ENCODE results near the gene SPRY2. TPM values are rescaled to one million over a fixed set of nuclear protein-coding genes. Genes with fewer than 3 reads are reported as not detected.

The SPRY2 gene
- total RNA-seq, 1 experiment from 2014 or later = 7.2 TPM

GRCh38 chr13:80361883-80362327, 21.0 kb upstream of the SPRY2 start:
- Histone ChIP-seq H3K27ac (ENCODE audit: low read depth, low read length) (no peak overlapping the region), H2AFZ (ENCODE audit: low read depth, low read length, poor library complexity, severe bottlenecking) (peak overlapping the region; percentile 54), H3K9ac (ENCODE audit: low read length) (no peak overlapping the region), H3K4me1 (ENCODE audit: control insufficient read depth in 1 of 2, insufficient read depth in 2 of 2, low read length in 2 of 2) (no peaks in the 10 kb centered on the region; a peak in 1 of 4 replicates), H3K9me2 (ENCODE audit: insufficient read depth) (no peaks in the 10 kb centered on the region), H4K20me1 (ENCODE audit: insufficient read depth) (no peaks in the 10 kb centered on the region), H3K27me3 (ENCODE audit: insufficient read depth, low read length) (no peaks in the 10 kb centered on the region), H3K9me3 (ENCODE audit: control insufficient read depth in 1 of 2, insufficient read depth in 1 of 2, low read depth in 1 of 2, low read length in 2 of 2) (no peaks in the 10 kb centered on the region), H3K4me2 (ENCODE audit: low read length) (no peak overlapping the region), H3K36me3 (ENCODE audit: control insufficient read depth in 1 of 2, insufficient read depth in 2 of 2, low read length in 2 of 2) (no peaks in the 10 kb centered on the region), H3K4me3 (replicated peaks in 1 of 2; ENCODE audit: low read depth in 1 of 2, low read length in 2 of 2) (no peak overlapping the region), H3K79me2 (ENCODE audit: insufficient read depth, low read length) (no peaks in the 10 kb centered on the region)
- ATAC-seq (peak; percentile 81), DNase-seq (ENCODE audit: low read depth, low spot score) (no peak)
- ChIA-PET CTCF (no interaction called here), RAD21 (ENCODE audit: low non-redundant PET in 1 of 2, low total read pairs in 2 of 2, uncharacterized antibody in 2 of 2, unreplicated experiment in 2 of 2) (no interaction called here), POLR2A (no interaction called here)
- intact Hi-C loops (cut with micrococcal nuclease) = loop anchor here (5.0 kb wide), 1 partner anchor 685 kb away; no protein-coding TSS in a partner anchor
- BruUV-seq (replicated peaks) = no TSS peak
- no peak for TF ChIP-seq ZBTB33 (IDR thresholded peaks at IDR 0.05; ENCODE audit: extremely low read depth, insufficient replicate concordance, low read length)
- TF ChIP-seq, protein P1, sequence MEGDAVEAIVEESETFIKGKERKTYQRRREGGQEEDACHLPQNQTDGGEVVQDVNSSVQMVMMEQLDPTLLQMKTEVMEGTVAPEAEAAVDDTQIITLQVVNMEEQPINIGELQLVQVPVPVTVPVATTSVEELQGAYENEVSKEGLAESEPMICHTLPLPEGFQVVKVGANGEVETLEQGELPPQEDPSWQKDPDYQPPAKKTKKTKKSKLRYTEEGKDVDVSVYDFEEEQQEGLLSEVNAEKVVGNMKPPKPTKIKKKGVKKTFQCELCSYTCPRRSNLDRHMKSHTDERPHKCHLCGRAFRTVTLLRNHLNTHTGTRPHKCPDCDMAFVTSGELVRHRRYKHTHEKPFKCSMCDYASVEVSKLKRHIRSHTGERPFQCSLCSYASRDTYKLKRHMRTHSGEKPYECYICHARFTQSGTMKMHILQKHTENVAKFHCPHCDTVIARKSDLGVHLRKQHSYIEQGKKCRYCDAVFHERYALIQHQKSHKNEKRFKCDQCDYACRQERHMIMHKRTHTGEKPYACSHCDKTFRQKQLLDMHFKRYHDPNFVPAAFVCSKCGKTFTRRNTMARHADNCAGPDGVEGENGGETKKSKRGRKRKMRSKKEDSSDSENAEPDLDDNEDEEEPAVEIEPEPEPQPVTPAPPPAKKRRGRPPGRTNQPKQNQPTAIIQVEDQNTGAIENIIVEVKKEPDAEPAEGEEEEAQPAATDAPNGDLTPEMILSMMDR (IDR thresholded peaks at IDR 0.05 in 2 of 3, conservative IDR thresholded peaks at IDR 0.05 in 1 of 3; ENCODE audit: borderline replicate concordance in 1 of 3, insufficient read depth in 1 of 3, low read depth in 2 of 3, low read length in 2 of 3) = peak in 1 of 3 experiments; percentile 10; a peak in 1 of 6 replicates
- TF ChIP-seq SRF (IDR thresholded peaks at IDR 0.05; ENCODE audit: low read depth) = no peak

DNA sequence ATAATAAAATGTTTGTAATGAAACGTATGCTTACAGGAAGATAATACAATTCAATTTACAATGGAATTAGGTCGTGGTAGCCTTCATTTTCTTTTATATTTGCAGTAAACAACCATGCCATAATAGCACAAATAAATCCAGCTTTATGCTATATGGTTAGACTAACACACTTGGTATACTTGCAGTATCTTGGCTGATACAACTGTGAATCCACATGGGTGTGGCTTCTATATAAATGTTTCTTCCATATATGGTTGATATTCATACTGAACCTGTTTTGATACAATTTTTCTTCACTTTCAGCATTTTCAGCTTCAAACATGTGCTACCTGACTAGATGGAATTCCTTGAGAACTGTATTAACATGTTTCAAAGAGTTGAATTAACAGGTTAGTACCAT, 20.4 kb upstream of the SPRY2 start:
- no TSS peak for BruUV-seq (replicated peaks)
- CTCF ChIA-PET = no interaction called here
- TF ChIP-seq FOSL1 (IDR thresholded peaks at IDR 0.05; ENCODE audit: low read depth) = no peak
- TF ChIP-seq RAD21 (IDR thresholded peaks at IDR 0.05; ENCODE audit: low read depth) = no peak
- TF ChIP-seq EZH2phosphoT487 (IDR thresholded peaks at IDR 0.05; ENCODE audit: borderline replicate concordance) = no peak
- no peak for TF ChIP-seq YY1 (IDR thresholded peaks at IDR 0.05; ENCODE audit: extremely low read depth, insufficient replicate concordance, low read depth, low read length)
- no peak for TF ChIP-seq REST (IDR thresholded peaks at IDR 0.05; ENCODE audit: low read depth)
- no peak for TF ChIP-seq POLR2A (IDR thresholded peaks at IDR 0.05; ENCODE audit: borderline replicate concordance, extremely low read depth, insufficient read depth, insufficient read length)
- ATAC-seq (no peak), DNase-seq (ENCODE audit: low read depth, low spot score) (no peak)
- POLR2A ChIA-PET = no interaction called here
- Histone ChIP-seq H3K4me3 (replicated peaks in 1 of 2; ENCODE audit: low read depth in 1 of 2, low read length in 2 of 2) (no peak overlapping the region), H3K9ac (ENCODE audit: low read length) (no peak overlapping the region), H4K20me1 (ENCODE audit: insufficient read depth) (no peaks in the 10 kb centered on the region), H3K4me1 (ENCODE audit: control insufficient read depth in 1 of 2, insufficient read depth in 2 of 2, low read length in 2 of 2) (no peaks in the 10 kb centered on the region; a peak in 1 of 4 replicates), H3K4me2 (ENCODE audit: low read length) (no peak overlapping the region), H3K36me3 (ENCODE audit: control insufficient read depth in 1 of 2, insufficient read depth in 2 of 2, low read length in 2 of 2) (no peaks in the 10 kb centered on the region), H3K27ac (ENCODE audit: low read depth, low read length) (no peak overlapping the region), H3K27me3 (ENCODE audit: insufficient read depth, low read length) (no peaks in the 10 kb centered on the region), H2AFZ (ENCODE audit: low read depth, low read length, poor library complexity, severe bottlenecking) (peak overlapping the region; percentile 54), H3K9me2 (ENCODE audit: insufficient read depth) (no peaks in the 10 kb centered on the region), H3K9me3 (ENCODE audit: control insufficient read depth in 1 of 2, insufficient read depth in 1 of 2, low read depth in 1 of 2, low read length in 2 of 2) (no peaks in the 10 kb centered on the region), H3K79me2 (ENCODE audit: insufficient read depth, low read length) (no peaks in the 10 kb centered on the region)
- intact Hi-C loops (cut with micrococcal nuclease) = loop anchor here (5.0 kb wide), 1 partner anchor 684 kb away; no protein-coding TSS in a partner anchor
- RAD21 ChIA-PET (ENCODE audit: low non-redundant PET in 1 of 2, low total read pairs in 2 of 2, uncharacterized antibody in 2 of 2, unreplicated experiment in 2 of 2) = no interaction called here

Measured in HCT116 (cell line).